IMR-90 (cell line): ENCODE results near the gene TMEM260. TPM values are rescaled to one million over a fixed set of nuclear protein-coding genes. Genes with fewer than 3 reads are reported as not detected.

Experiments used
- ATAC-seq: fragments of 200-7000 bp; cut with Tn5 transposase; 2 replicates; pipeline ENCODE4 v1.9.1; 2020; ENCODE audit warnings: low read depth, mild to moderate bottlenecking, moderate library complexity
- BruUV-seq: library from RNA; stranded (reverse); fragments of 400-500 nt; replicated peaks from 2 replicates; lab custom pipeline; 2021; lab: Mats Ljungman, UMichigan
- CTCF ChIA-PET: fragments of 300-600 bp; formaldehyde crosslinking; extraction: SDS; loops from one replicate; lab custom pipeline; 2021; ENCODE audit warnings: antibody characterized with exemption; lab: Yijun Ruan, JAX
- POLR2A ChIA-PET: fragments of 300-600 bp; sonication (Branson Sonifier 250); formaldehyde crosslinking; loops from one replicate; lab custom pipeline; 2022; ENCODE audit warnings: antibody characterized with exemption; ENCODE audit not compliant: unreplicated experiment; lab: Charles Lee
- DNase-seq: peaks from one replicate; pipeline ENCODE4 v3.0.0; 2013
- H2AFZ ChIP-seq: replicated peaks from 2 replicates; pipeline ENCODE3; 2013; ENCODE audit warnings: low read length, mild to moderate bottlenecking; ENCODE audit not compliant: poor library complexity
- H2AK5ac ChIP-seq: 2 replicates; pipeline ENCODE4 v1.6.1; 2013; ENCODE audit warnings: low read depth, low read length, inconsistent platforms
- H2AK9ac ChIP-seq: replicated peaks from 2 replicates; pipeline ENCODE3; 2013; ENCODE audit warnings: mild to moderate bottlenecking, low read depth, low read length, moderate library complexity; ENCODE audit not compliant: poor library complexity
- H2BK120ac ChIP-seq: 2 replicates; pipeline ENCODE4 v1.6.1; 2013; ENCODE audit warnings: low read depth, low read length, inconsistent platforms
- H2BK15ac ChIP-seq: 3 replicates; pipeline ENCODE4 v1.6.1; 2013; ENCODE audit warnings: low read depth, low read length, inconsistent platforms
- H2BK20ac ChIP-seq: 2 replicates; pipeline ENCODE4 v1.6.1; 2013; ENCODE audit warnings: low read depth, mild to moderate bottlenecking, inconsistent platforms, low read length, moderate library complexity
- H2BK5ac ChIP-seq: 2 replicates; pipeline ENCODE4 v1.6.1; 2013; ENCODE audit warnings: mild to moderate bottlenecking, low read depth, low read length, inconsistent platforms; ENCODE audit not compliant: poor library complexity, severe bottlenecking
- H3K14ac ChIP-seq: replicated peaks from 2 replicates; pipeline ENCODE4 v1.6.1; 2013; ENCODE audit warnings: low read depth, low read length, inconsistent platforms
- H3K18ac ChIP-seq: 2 replicates; pipeline ENCODE4 v1.6.1; 2013; ENCODE audit warnings: low read depth, low read length, control low read depth
- H3K23ac ChIP-seq: 2 replicates; pipeline ENCODE4 v1.6.1; 2013; ENCODE audit warnings: low read depth, low read length, inconsistent platforms
- H3K27ac ChIP-seq: 2 replicates; pipeline ENCODE4 v1.5.1; 2013; ENCODE audit warnings: mild to moderate bottlenecking, control low read depth, low read length; ENCODE audit not compliant: insufficient read depth
- H3K27me3 ChIP-seq: 2 replicates; pipeline ENCODE4 v1.6.1; 2013; ENCODE audit warnings: low read length; ENCODE audit not compliant: control insufficient read depth, insufficient read depth
- H3K36me3 ChIP-seq: 2 replicates; pipeline ENCODE4 v1.6.1; 2013; ENCODE audit warnings: low read length, mixed read lengths; ENCODE audit not compliant: control insufficient read depth, insufficient read depth
- H3K4ac ChIP-seq: 2 replicates; pipeline ENCODE4 v1.6.1; 2013; ENCODE audit warnings: low read depth, low read length, inconsistent platforms
- H3K4me1 ChIP-seq: 2 replicates; pipeline ENCODE4 v1.6.1; 2013; ENCODE audit warnings: low read length, mixed read lengths; ENCODE audit not compliant: control insufficient read depth, insufficient read depth
- H3K4me2 ChIP-seq: 2 replicates; pipeline ENCODE4 v1.6.1; 2013; ENCODE audit warnings: low read depth, mild to moderate bottlenecking, control low read depth, low read length, moderate library complexity
- H3K4me3 ChIP-seq: 2 replicates; pipeline ENCODE4 v1.5.1; 2013; ENCODE audit warnings: low read depth, mild to moderate bottlenecking, control low read depth, low read length, moderate library complexity; ENCODE audit not compliant: insufficient read depth
- H3K56ac ChIP-seq: 2 replicates; pipeline ENCODE4 v1.6.1; 2013; ENCODE audit warnings: low read length, inconsistent platforms; ENCODE audit not compliant: insufficient read depth; ENCODE audit errors: extremely low read depth
- H3K79me1 ChIP-seq, 2 experiments: 2 replicates each; pipeline ENCODE4 v1.6.1; 2013; ENCODE audit warnings: low read length in 2 of 2, inconsistent platforms in 1 of 2, low read depth in 1 of 2
- H3K9ac ChIP-seq: 2 replicates; pipeline ENCODE4 v1.6.1; 2013; ENCODE audit warnings: low read depth, low read length, control low read depth
- H3K9me1 ChIP-seq: 2 replicates; pipeline ENCODE4 v1.6.1; 2013; ENCODE audit warnings: low read length, inconsistent platforms; ENCODE audit not compliant: insufficient read depth
- H3K9me3 ChIP-seq: 2 replicates; pipeline ENCODE4 v1.6.1; 2013; ENCODE audit warnings: low read length; ENCODE audit not compliant: control insufficient read depth, insufficient read depth
- H4K20me1 ChIP-seq: 2 replicates; pipeline ENCODE4 v1.6.1; 2013; ENCODE audit warnings: low read length, inconsistent platforms; ENCODE audit not compliant: insufficient read depth
- H4K5ac ChIP-seq: 2 replicates; pipeline ENCODE4 v1.6.1; 2013; ENCODE audit warnings: mild to moderate bottlenecking, low read depth, low read length, control low read depth
- H4K8ac ChIP-seq, 2 experiments: 2 replicates each; pipeline ENCODE4 v1.6.1; 2013; ENCODE audit warnings: low read depth in 2 of 2, low read length in 2 of 2, control low read depth in 1 of 2, inconsistent platforms in 1 of 2
- H4K91ac ChIP-seq: 2 replicates; pipeline ENCODE4 v1.6.1; 2013; ENCODE audit warnings: low read depth, low read length, inconsistent platforms; ENCODE audit not compliant: insufficient read depth
- BHLHE40 ChIP-seq: fragments of 150-350 bp; IDR thresholded peaks from 2 replicates; pipeline ENCODE4 v1.6.1; 2016; ENCODE audit warnings: mild to moderate bottlenecking, low read depth, low read length
- CEBPB ChIP-seq: IDR thresholded peaks from 2 replicates; pipeline ENCODE4 v1.6.1; 2012; ENCODE audit warnings: low read depth, low read length, improper control_type of control experiment
- CHD1 ChIP-seq: IDR thresholded peaks from 2 replicates; pipeline ENCODE4 v1.6.1; 2012; ENCODE audit warnings: low read depth, low read length, improper control_type of control experiment
- FOS ChIP-seq: fragments of 150-350 bp; IDR thresholded peaks from 2 replicates; pipeline ENCODE4 v1.6.1; 2016; ENCODE audit warnings: low read depth, low read length
- MAFK ChIP-seq: IDR thresholded peaks from 2 replicates; pipeline ENCODE4 v1.6.1; 2012; ENCODE audit warnings: low read depth, low read length, improper control_type of control experiment
- MAZ ChIP-seq: IDR thresholded peaks from 2 replicates; pipeline ENCODE4 v1.6.1; 2012; ENCODE audit warnings: low read depth, mild to moderate bottlenecking, low read length, improper control_type of control experiment, moderate library complexity, borderline replicate concordance
- MXI1 ChIP-seq: IDR thresholded peaks from 2 replicates; pipeline ENCODE4 v1.6.1; 2012; ENCODE audit warnings: low read depth, mild to moderate bottlenecking, low read length, moderate library complexity, borderline replicate concordance
- NFE2L2 ChIP-seq: fragments of 150-350 bp; IDR thresholded peaks from 2 replicates; pipeline ENCODE4 v1.6.1; 2016; ENCODE audit warnings: low read depth, mild to moderate bottlenecking, low read length
- POLR2A ChIP-seq: IDR thresholded peaks from 2 replicates; pipeline ENCODE4 v1.6.1; 2012; ENCODE audit warnings: mild to moderate bottlenecking, low read depth, low read length
- RAD21 ChIP-seq: IDR thresholded peaks from 2 replicates; pipeline ENCODE4 v1.6.1; 2012; ENCODE audit warnings: low read length, improper control_type of control experiment
- RCOR1 ChIP-seq: IDR thresholded peaks from 2 replicates; pipeline ENCODE4 v1.6.1; 2012; ENCODE audit warnings: mild to moderate bottlenecking, low read length, improper control_type of control experiment; ENCODE audit not compliant: insufficient replicate concordance
- RFX5 ChIP-seq: IDR thresholded peaks from 2 replicates; pipeline ENCODE4 v1.8.0; 2012; ENCODE audit warnings: low read depth, mild to moderate bottlenecking, low read length, moderate library complexity
- SMC3 ChIP-seq: fragments of 150-350 bp; IDR thresholded peaks from 2 replicates; pipeline ENCODE4 v1.6.1; 2016; ENCODE audit warnings: low read depth, mild to moderate bottlenecking, antibody characterized with exemption, low read length, moderate library complexity
- WGBS, 2 experiments: methylation state at CpG; one replicate each; pipeline versions ENCODE4 v1.1.5 to v1.1.7; 2013; ENCODE audit warnings: missing lambda C conversion rate in 2 of 2; ENCODE audit not compliant: insufficient read length in 1 of 2; ENCODE audit errors: extremely low coverage in 2 of 2; 5-methylcytosine and 5-hydroxymethylcytosine counted together
- dilution Hi-C: fragments of 300-500 bp; cut with HindIII; formaldehyde crosslinking; loops from one replicate; pipeline ENCODE4 v1.14.3; 2018; ENCODE audit warnings: low sequenced_read_pairs; ENCODE audit not compliant: unreplicated experiment
- in situ Hi-C: fragments of 300-500 bp; cut with MboI; formaldehyde crosslinking; loops from 3 replicates; pipeline ENCODE4 v1.14.3; 2019; ENCODE audit warnings: low sequenced_read_pairs, inconsistent platforms, mixed read lengths
- intact Hi-C: fragments of 100-400 bp; cut with micrococcal nuclease; formaldehyde crosslinking; loops from 2 replicates; pipeline ENCODE4 v1.10.0; 2022
- polyA plus RNA-seq, 3 experiments: library from polyadenylated mRNA; depleted of rRNA; stranded (reverse); fragments of >200 nt; gene quantifications; 2 replicates each; pipeline ENCODE4 v1.2.3, GENCODE V29; 2012; ENCODE audit warnings: low replicate concordance in 1 of 3
- total RNA-seq: library from RNA; depleted of rRNA; stranded (reverse); fragments of >200 nt; gene quantifications from 2 replicates; pipeline ENCODE4 v1.2.3, GENCODE V29; 2012
- TF ChIP-seq, protein P1 (sequence below): fragments of 150-350 bp; IDR thresholded peaks from 2 replicates; pipeline ENCODE4 v1.6.1; 2017; ENCODE audit warnings: mild to moderate bottlenecking, antibody characterized with exemption, low read length, low read depth
- TF ChIP-seq, protein P2 (sequence below): conservative IDR thresholded peaks from 2 replicates; pipeline ENCODE4 v1.5.1; 2012; ENCODE audit warnings: mild to moderate bottlenecking, low read depth, low read length, improper control_type of control experiment
- TF ChIP-seq, protein P3 (sequence below): fragments of 150-350 bp; IDR thresholded peaks from 2 replicates; pipeline ENCODE4 v1.6.1; 2016; ENCODE audit warnings: low read depth, mild to moderate bottlenecking, low read length, moderate library complexity, borderline replicate concordance

TMEM260 gene
- total and polyA plus RNA-seq, 2 of the 4 experiments (the other 2 are of a cell fraction), result 6.4 to 11.5 TPM

DNA sequence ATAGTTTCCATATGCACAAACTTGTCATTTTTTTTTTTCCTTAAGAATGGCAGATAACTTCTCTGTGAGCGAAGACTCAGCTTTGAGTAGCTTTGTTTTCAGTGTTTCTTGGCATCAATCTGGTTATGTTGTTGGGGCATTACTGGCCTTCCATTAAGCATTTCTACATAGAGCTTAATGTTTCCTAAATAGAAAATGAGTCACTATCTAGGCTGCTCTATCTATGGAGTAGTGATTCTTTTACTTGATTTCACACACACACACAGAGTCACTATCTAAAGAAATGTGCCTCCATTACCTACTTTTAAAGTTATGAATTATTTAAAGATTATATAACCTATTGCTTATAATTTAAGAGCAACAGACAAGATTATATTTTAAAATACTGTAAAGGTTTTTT, 53.9 kb downstream of the TMEM260 start:
- Histone ChIP-seq H2AFZ (no peak overlapping the region), H3K4me3 (no peak overlapping the region), H4K5ac (no peak overlapping the region), H3K56ac (no peak overlapping the region), H2BK120ac (no peak overlapping the region), H3K9ac (no peak overlapping the region), H4K20me1 (no peaks in the 10 kb centered on the region), H2BK5ac (no peak overlapping the region), H3K9me3 (peaks cover 4% of the 10 kb centered on the region; the same call in 1 of the 2 replicates), H3K27ac (no peak overlapping the region), H2BK15ac (no peak overlapping the region), H2AK5ac (no peak overlapping the region), H2BK20ac (no peak overlapping the region), H3K4me2 (no peak overlapping the region), H3K79me1 (no peaks in the 10 kb centered on the region; a peak in 1 of 4 replicates), H3K9me1 (no peaks in the 10 kb centered on the region), H3K27me3 (no peaks in the 10 kb centered on the region), H3K18ac (no peak overlapping the region), H3K23ac (no peak overlapping the region), H3K4me1 (no peaks in the 10 kb centered on the region), H2AK9ac (no peak overlapping the region), H3K14ac (no peak overlapping the region), H4K8ac (no peak overlapping the region), H4K91ac (no peak overlapping the region), H3K36me3 (peaks cover 42% of the 10 kb centered on the region), H3K4ac (no peak overlapping the region)
- dilution Hi-C loops, result no loop called here
- DNase-seq (peak; percentile 13), ATAC-seq (peak; percentile 44)
- intact Hi-C loops, result no loop called here
- POLR2A ChIA-PET, result no interaction called here
- TF ChIP-seq POLR2A (no peak), CHD1 (no peak), SMC3 (no peak), RFX5 (no peak), MXI1 (no peak), CEBPB (no peak), FOS (no peak), BHLHE40 (no peak), MAZ (no peak), RCOR1 (no peak), RAD21 (no peak), MAFK (no peak), NFE2L2 (no peak)
- TF ChIP-seq, protein P1, sequence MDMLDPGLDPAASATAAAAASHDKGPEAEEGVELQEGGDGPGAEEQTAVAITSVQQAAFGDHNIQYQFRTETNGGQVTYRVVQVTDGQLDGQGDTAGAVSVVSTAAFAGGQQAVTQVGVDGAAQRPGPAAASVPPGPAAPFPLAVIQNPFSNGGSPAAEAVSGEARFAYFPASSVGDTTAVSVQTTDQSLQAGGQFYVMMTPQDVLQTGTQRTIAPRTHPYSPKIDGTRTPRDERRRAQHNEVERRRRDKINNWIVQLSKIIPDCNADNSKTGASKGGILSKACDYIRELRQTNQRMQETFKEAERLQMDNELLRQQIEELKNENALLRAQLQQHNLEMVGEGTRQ, result no peak
- TF ChIP-seq, protein P2, sequence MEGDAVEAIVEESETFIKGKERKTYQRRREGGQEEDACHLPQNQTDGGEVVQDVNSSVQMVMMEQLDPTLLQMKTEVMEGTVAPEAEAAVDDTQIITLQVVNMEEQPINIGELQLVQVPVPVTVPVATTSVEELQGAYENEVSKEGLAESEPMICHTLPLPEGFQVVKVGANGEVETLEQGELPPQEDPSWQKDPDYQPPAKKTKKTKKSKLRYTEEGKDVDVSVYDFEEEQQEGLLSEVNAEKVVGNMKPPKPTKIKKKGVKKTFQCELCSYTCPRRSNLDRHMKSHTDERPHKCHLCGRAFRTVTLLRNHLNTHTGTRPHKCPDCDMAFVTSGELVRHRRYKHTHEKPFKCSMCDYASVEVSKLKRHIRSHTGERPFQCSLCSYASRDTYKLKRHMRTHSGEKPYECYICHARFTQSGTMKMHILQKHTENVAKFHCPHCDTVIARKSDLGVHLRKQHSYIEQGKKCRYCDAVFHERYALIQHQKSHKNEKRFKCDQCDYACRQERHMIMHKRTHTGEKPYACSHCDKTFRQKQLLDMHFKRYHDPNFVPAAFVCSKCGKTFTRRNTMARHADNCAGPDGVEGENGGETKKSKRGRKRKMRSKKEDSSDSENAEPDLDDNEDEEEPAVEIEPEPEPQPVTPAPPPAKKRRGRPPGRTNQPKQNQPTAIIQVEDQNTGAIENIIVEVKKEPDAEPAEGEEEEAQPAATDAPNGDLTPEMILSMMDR, result no peak
- TF ChIP-seq, protein P3, sequence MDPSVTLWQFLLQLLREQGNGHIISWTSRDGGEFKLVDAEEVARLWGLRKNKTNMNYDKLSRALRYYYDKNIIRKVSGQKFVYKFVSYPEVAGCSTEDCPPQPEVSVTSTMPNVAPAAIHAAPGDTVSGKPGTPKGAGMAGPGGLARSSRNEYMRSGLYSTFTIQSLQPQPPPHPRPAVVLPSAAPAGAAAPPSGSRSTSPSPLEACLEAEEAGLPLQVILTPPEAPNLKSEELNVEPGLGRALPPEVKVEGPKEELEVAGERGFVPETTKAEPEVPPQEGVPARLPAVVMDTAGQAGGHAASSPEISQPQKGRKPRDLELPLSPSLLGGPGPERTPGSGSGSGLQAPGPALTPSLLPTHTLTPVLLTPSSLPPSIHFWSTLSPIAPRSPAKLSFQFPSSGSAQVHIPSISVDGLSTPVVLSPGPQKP, result no peak
- no CpG with 5 or more reads among the region's 1 CpG for WGBS, 2 experiments
- BruUV-seq, result no TSS peak
- CTCF ChIA-PET, result no interaction called here
- in situ Hi-C loops, result no loop called here
